Measurements from ENCODE around the gene MAMSTR.
"Not testable (repeated sequence)": the region's sequence is repeated elsewhere in the genome, so short reads cannot be mapped to it uniquely, and the experiment has no call there.

MAMSTR gene

DNA sequence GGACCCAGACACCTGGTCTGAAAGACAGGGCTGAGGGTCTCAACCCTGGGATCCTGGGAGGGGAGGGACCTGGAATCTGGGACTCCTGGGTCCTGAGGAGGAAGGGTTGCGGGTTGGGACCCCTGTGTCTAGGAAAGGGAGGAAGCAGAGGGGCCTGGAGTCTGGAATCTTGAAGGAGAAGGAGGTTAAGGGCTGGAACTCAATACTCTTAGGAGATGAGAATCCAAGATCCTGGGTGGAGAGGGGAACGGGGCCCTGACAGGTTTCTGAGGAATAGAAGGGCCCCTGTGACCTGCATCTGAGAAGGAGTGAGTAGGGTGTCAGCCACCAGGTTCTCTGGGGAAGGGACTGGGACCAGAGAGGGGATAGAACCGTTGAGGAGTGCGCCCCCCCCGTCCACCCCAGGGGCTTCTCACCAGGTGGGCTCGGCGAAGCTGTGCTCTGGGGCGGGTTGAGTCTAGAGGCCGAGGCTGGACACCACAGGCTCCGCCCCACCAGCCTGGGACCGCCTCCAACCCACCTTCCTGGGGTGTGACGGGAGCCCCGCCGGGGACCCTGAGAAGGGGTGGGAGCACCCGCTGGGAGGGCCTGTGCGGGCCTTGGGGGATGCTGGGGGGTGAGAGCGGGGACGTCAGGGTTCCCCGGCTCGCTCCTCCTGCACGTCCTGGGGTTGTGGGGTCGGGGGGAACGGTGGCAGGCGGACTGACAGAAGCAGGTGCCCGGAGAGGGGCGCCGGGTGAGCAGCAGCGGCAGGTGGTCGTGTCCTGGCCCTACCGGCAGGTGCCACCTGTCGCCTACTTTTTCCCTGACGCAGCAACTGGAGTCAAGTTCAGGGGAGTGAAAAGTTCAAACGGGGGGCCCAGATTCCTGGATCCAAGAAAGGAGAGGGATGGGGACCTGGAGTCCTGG lies at the start of gene MAMSTR:
Gene MAMSTR, minus strand, starts transcription at position 463 of the 909 bp plus-strand sequence. CDS start 694 bp downstream, outside the sequence.
- DNase-seq (ENCODE audit: low read depth): no peak

- DNase-seq (ENCODE audit: low read depth): no peak
These were observed 49.6 kb upstream of the MAMSTR start for GRCh38 chr19:48768994-48769713.

GRCh38 chr19:48768171-48768753 lies 48.7 kb upstream of the MAMSTR start:
- not testable (repeated sequence) for DNase-seq (ENCODE audit: low read depth)

DNA sequence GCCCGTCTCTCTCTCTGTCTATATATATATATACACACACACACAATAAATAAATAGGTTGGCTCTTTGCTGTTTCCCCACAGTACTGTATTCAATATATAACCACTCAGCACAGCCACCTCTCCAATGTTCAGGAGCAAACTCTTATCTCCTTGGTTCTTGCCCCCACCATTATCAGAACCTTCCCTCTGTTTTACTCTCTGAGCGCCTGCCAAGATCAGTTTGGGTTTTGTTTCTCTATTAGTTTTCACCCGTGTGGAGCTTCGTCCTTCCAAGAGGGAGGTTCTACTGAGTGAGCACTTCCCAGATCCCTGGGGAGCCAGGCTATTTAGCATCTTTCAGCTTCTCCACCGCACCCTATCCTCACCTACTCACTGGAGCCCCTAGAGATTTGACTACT lies 46.3 kb upstream of the MAMSTR start:
- DNase-seq (ENCODE audit: low read depth): not testable (repeated sequence)

DNA sequence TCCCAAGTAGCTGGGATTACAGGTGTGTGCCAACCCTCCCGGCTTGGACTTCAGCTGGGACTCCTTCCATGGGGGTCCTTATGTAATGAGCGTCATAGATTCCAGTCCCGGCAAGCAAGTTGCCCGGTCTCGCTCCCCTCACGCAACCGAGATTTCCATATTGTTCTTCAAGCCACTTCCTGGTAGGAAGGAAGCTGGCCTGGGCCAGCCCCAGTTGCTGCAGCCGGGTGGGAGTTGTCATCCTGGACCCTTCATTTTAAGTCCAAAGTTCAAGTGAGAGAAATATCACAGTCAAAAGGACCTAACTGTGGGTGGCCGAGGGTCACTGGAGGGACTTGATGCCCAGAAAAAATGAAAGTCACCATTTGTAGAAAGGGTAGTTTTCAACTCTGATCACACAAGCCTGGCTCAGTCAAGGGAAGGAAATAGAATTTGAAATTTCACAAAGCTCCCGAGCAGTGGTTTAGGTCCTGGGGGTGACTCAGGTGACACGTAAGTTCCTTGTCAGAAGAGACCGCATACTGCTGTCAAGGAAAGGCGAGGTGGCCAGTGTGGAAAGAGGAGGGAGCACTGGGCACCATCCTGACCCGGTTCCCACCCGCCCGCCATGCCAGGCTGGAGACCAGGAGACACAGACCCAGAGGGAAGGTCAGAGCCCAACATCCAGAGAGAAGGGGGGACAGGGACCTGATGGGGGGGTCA lies 41.1 kb upstream of the MAMSTR start:
- no peak for DNase-seq (ENCODE audit: low read depth)

DNA sequence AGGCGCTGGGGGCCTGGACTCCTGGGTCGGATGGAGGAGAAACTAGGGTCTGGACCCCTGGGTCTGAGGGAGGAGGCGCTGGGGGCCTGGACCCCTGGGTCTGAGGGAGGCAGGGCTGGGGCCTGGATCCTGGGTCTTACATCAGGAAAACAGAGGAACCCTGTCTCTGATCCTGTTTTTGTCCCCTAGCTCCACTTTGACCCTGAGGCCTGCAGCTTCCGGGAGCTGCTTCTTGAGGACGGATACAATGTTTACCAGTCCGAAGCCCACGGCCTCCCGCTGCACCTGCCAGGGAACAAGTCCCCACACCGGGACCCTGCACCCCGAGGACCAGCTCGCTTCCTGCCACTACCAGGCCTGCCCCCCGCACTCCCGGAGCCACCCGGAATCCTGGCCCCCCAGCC lies 38.2 kb upstream of the MAMSTR start:
- no peak for DNase-seq (ENCODE audit: low read depth)

DNA sequence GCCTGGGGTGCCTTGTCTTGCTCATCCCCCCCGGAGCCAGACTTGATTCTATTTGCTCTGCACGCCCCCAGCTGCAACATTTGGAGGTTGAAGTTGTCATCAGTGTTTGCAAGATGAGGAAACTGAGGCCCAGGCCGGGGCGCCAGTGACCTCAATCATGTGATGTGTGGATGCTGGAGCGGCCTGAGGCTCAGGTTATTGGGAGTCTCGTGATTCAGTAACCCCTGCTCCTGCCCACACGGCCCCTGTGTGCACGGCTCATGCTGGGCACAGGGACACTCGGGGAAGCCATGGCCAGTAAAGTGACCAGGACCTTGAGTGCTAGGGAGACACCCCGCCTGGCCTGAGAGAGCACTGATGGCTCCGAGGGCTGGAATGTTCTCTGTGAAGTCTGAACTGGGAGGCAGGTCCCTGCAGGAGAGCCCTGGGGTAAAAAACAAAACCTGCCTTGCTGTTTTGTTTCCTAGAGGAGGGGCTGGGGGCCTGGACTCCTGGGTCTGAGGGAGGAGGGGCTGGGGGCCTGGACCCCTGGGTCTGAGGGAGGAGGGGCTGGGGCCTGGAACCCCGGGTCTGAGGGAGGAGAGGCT lies 37.7 kb upstream of the MAMSTR start:
- no peak for DNase-seq (ENCODE audit: low read depth)

- DNase-seq (ENCODE audit: low read depth): no peak
These were observed 37.2 kb upstream of the MAMSTR start for GRCh38 chr19:48756686-48757085.

- DNase-seq (ENCODE audit: low read depth): no peak
These were observed 36.7 kb upstream of the MAMSTR start for GRCh38 chr19:48756212-48756611.

- DNase-seq (ENCODE audit: low read depth): no peak
These were observed 36.3 kb upstream of the MAMSTR start for GRCh38 chr19:48755787-48756186.

DNA sequence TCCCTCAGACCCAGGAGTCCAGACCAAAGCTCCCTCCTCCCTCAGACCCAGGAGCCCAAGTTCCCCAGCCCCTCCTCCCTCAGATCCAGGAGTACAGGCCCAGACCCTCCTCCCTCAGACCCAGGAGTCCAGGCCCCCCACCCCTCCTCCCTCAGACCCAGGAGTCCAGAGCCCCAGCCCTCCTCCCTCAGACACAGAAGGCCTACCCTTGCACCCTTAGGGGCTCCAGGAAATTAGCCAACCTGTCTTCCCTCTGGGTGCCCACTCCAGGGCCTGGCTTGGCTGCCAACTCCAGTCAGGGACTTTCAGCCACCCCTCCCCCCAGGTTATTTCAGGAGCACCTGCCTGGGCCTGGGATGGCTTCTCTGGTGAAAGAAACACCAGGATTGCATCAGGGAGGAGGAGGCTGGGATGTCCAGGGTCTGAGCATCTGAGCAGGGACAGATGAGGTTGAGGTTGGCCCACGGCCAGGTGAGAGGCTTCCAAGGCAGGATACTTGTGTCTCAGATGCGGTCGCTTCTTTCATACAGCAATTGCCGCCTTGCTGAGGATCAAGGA lies 35.6 kb upstream of the MAMSTR start, which contains the start of gene FGF21:
Gene FGF21, plus strand, starts transcription at position 441 of the 558 bp plus-strand sequence. CDS start 713 bp downstream, outside the sequence.
- no peak for DNase-seq (ENCODE audit: low read depth)

DNA sequence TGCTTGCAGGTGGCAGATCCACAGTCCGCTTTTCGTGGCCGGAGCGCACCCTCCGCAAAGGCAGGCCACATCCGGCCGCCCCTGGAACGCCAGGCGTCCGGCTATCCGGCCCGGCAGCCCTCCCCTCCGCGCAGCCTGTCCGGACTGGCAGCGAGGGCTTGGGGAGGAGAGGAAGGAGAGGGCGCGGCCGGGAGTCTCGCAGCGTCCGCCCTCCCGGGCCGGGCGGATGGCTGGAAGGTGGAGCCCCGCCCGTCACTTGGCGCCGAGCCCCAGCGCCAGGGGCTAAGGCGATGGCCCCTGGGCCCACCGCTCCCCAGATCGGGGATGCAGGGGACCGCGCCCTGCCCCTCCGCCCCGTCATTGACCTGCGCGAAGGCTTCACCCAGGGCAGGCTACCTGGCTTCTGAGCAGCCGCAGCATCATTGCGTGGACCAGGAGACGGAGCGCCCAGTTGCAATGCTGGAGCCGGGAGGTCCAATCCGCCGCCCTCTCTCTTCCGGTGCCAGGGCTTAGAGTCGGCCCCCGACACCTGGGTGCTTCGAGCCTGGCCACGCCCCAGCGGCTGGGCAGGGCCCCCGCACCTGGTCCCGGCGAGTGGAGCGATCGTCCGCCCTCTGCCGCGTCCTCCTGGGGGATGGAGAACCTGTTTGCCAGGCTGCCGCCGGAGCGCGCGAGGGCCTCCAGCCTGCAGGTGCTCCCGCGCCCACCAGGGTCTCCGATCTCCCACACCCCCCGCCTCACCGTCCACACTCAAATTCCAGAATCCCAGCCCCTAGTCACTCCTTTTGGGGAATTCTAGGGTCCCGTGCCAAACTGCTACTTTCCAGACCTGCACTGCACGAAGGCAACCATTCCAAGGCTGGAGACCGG lies 33.2 kb upstream of the MAMSTR start, which contains the start of gene FUT1:
Gene FUT1, minus strand, starts transcription at position 146 of the 870 bp plus-strand sequence. CDS start 1,360 bp downstream, outside the sequence.
- no peak for DNase-seq (ENCODE audit: low read depth)

- DNase-seq (ENCODE audit: low read depth): no peak
These were observed 32.4 kb upstream of the MAMSTR start for GRCh38 chr19:48751845-48752495.

DNA sequence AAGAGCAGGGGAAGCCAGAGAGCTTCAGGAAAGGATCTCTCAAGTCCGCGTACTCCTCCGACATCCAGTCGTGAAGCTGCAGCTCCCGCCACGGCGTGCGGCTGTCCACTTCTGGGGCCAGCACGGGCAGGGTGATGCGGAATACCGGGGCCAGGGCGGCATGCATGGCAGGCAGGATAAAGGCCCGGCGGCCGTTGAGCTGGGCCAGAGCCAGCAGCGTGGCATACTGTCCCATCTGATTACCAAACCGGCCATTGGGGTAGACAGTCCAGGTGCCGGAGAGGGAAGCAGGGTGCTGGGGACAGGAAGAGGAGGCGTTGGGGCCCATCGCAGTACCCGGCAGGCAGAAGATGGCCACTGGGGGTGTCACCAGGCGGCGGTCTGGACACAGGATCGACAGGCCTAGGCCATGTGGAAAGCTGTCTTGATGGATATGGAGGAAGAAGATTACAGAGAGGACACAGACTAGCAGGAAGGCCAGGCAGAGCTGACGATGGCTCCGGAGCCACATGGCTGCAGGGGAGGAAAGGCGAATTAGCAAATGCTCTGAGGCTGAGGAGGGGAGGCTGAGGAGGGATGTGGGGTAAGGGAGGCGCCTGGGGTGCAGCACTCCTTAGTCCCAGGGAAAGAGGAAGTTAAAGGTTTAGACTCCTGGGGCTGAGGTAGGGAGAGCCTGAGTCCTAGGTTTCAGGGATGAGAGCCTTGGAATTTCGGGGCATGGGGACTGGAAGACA lies 31.4 kb upstream of the MAMSTR start:
- DNase-seq (ENCODE audit: low read depth): no peak

DNA sequence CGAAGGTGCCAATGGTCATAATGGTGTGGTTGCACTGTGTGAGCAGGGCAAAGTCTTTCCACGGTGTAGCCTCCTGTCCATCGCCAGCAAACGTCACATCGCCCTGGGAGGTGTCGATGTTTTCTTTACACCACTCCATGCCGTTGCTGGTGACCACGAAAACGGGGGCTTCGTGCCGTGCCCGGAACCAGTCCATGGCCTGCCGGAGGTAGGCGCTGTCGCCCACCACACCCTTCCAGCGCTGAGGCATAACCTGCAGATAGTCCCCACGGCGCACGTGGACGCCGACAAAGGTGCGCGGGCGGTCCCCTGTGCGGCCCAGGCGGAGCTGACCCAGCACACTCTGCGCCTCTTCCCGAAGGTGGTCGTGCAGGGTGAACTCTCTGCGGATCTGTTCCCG lies 30.8 kb upstream of the MAMSTR start:
- no peak for DNase-seq (ENCODE audit: low read depth)

DNA sequence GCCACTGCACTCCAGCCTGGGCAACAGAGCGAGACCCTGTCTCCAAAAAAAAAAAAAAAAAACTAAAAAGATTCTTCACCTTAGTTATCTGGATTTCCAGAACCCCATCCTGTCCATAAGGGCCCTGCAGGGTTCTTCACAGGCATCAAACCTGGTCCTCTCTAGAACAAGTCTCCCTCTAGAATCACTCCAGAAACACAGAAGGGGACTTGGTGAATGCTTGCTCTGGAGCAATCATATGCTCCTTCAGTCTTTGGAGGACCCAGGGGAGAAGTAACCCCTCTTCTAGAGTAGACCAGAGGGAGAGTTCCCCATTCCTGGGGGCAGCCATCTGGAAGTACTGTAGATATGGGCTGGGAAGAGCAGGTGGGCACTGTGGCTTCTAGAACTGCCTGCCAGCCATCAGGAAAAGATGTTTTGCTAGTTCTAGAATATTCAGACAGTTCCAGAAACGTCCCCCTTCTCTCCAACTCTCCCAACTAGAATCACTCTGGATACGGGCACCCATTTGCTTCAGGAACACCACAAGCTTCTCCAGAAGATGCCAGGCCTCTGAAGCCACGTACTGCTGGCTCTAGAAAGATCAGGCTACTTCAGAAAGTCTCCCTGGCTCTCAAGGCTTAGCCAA lies 30.2 kb upstream of the MAMSTR start:
- no peak for DNase-seq (ENCODE audit: low read depth)

- no peak for DNase-seq (ENCODE audit: low read depth)
These were observed 27.4 kb upstream of the MAMSTR start, which contains the start of gene IZUMO1 for GRCh38 chr19:48746738-48747575. TSS of gene IZUMO1 (minus strand) at chr19:48746909. CDS start at chr19:48745859, 1,050 bp downstream.
